Measurements from ENCODE around the gene RHEX. TPM values are rescaled to one million over a fixed set of nuclear protein-coding genes. Genes with fewer than 3 reads are reported as not detected.

RHEX gene
- total RNA-seq, result 0.48 TPM

- peak; percentile 47 for ATAC-seq
Measured at GRCh38 chr1:206052919-206053610, at the start of gene RHEX. Gene RHEX (plus strand): TSS chr1:206053173. CDS start chr1:206097829, 44,656 bp downstream.

- no peak for ATAC-seq
Measured at GRCh38 chr1:206003854-206004800, 48.8 kb upstream of the RHEX start.

- ATAC-seq, result peak; percentile 70
Measured at GRCh38 chr1:206004826-206005225, 48.1 kb upstream of the RHEX start.

- ATAC-seq, result no peak
Measured at GRCh38 chr1:206005234-206005633, 47.7 kb upstream of the RHEX start.

- no peak for ATAC-seq
Measured at GRCh38 chr1:206005778-206006180, 47.2 kb upstream of the RHEX start.

GRCh38 chr1:206006946-206007345 lies 46.0 kb upstream of the RHEX start:
- no peak for ATAC-seq

- no peak for ATAC-seq
Measured at GRCh38 chr1:206010060-206010459, 42.9 kb upstream of the RHEX start.

- ATAC-seq, result peak; percentile 56
Measured at GRCh38 chr1:206011057-206011456, 41.9 kb upstream of the RHEX start.

- peak; percentile 63 for ATAC-seq
Measured at GRCh38 chr1:206012086-206012859, 40.7 kb upstream of the RHEX start.

- ATAC-seq, result no peak
Measured at GRCh38 chr1:206013026-206013795, 39.8 kb upstream of the RHEX start.

- no peak for ATAC-seq
Measured at GRCh38 chr1:206014601-206015000, 38.4 kb upstream of the RHEX start.

- no peak for ATAC-seq
Measured at GRCh38 chr1:206015071-206015470, 37.9 kb upstream of the RHEX start.

- no peak for ATAC-seq
Measured at GRCh38 chr1:206020393-206021007, 32.5 kb upstream of the RHEX start.

- peak; percentile 25 for ATAC-seq
Measured at GRCh38 chr1:206021008-206021625, 31.9 kb upstream of the RHEX start.

- ATAC-seq, result peak; percentile 30
Measured at GRCh38 chr1:206021626-206022365, 31.2 kb upstream of the RHEX start.

GRCh38 chr1:206022766-206023165 lies 30.2 kb upstream of the RHEX start:
- no peak for ATAC-seq

GRCh38 chr1:206023695-206024094 lies 29.3 kb upstream of the RHEX start, which contains the start of gene CTSE:
Gene CTSE (minus strand): TSS chr1:206023895. CDS start chr1:206023791, 104 bp downstream.
- no peak for ATAC-seq

- ATAC-seq, result peak; percentile 38
Measured at GRCh38 chr1:206025283-206025820, 27.6 kb upstream of the RHEX start.

- peak; percentile 73 for ATAC-seq
Measured at GRCh38 chr1:206029484-206029883, 23.5 kb upstream of the RHEX start.

GRCh38 chr1:206030191-206030590 lies 22.8 kb upstream of the RHEX start:
- ATAC-seq, result no peak
